Measurements from ENCODE around the gene PRDM16.

DNA sequence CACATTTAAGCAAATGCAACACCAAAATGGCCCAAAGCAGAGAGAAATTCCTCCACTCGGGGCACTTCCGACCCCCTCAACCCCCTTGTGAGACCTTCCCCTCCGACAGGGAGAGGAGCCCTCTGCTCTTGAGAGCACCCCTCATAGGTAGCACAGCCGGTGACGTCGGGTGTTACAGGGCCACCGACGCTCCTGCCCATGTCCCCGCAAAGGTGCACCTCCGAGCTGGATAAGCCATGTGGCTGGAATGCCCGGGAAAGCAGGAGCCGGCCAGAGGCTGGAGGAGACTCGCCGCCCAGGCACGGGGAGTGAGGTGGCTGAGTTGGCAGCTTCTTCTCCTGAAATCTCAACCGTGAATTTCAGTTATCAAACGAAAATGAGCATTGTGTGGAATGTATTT lies 318.4 kb downstream of the PRDM16 start:
- no peak for TF ChIP-seq RCOR1 (IDR thresholded peaks at IDR 0.05; ENCODE audit: insufficient replicate concordance, low read length)
- TF ChIP-seq, protein P1, sequence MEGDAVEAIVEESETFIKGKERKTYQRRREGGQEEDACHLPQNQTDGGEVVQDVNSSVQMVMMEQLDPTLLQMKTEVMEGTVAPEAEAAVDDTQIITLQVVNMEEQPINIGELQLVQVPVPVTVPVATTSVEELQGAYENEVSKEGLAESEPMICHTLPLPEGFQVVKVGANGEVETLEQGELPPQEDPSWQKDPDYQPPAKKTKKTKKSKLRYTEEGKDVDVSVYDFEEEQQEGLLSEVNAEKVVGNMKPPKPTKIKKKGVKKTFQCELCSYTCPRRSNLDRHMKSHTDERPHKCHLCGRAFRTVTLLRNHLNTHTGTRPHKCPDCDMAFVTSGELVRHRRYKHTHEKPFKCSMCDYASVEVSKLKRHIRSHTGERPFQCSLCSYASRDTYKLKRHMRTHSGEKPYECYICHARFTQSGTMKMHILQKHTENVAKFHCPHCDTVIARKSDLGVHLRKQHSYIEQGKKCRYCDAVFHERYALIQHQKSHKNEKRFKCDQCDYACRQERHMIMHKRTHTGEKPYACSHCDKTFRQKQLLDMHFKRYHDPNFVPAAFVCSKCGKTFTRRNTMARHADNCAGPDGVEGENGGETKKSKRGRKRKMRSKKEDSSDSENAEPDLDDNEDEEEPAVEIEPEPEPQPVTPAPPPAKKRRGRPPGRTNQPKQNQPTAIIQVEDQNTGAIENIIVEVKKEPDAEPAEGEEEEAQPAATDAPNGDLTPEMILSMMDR (conservative IDR thresholded peaks at IDR 0.05; ENCODE audit: low read depth, low read length), result no peak
